ENCODE results near the gene PRPF38B.

GRCh38 chr1:108679586-108680213 lies 12.4 kb upstream of the PRPF38B start:
- TF ChIP-seq, protein P1, sequence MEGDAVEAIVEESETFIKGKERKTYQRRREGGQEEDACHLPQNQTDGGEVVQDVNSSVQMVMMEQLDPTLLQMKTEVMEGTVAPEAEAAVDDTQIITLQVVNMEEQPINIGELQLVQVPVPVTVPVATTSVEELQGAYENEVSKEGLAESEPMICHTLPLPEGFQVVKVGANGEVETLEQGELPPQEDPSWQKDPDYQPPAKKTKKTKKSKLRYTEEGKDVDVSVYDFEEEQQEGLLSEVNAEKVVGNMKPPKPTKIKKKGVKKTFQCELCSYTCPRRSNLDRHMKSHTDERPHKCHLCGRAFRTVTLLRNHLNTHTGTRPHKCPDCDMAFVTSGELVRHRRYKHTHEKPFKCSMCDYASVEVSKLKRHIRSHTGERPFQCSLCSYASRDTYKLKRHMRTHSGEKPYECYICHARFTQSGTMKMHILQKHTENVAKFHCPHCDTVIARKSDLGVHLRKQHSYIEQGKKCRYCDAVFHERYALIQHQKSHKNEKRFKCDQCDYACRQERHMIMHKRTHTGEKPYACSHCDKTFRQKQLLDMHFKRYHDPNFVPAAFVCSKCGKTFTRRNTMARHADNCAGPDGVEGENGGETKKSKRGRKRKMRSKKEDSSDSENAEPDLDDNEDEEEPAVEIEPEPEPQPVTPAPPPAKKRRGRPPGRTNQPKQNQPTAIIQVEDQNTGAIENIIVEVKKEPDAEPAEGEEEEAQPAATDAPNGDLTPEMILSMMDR (IDR thresholded peaks at IDR 0.05; ENCODE audit: low read depth, low read length, missing input control) = no peak
- TF ChIP-seq REST (IDR thresholded peaks at IDR 0.05) = no peak
- no peak for TF ChIP-seq EGR1 (IDR thresholded peaks at IDR 0.05; ENCODE audit: low read depth in 2 of 2)
- TF ChIP-seq TAF1 (conservative IDR thresholded peaks at IDR 0.05) = no peak
- TF ChIP-seq HNF4A (conservative IDR thresholded peaks at IDR 0.05) = no peak
- TF ChIP-seq SP1 (IDR thresholded peaks at IDR 0.05) = no peak
- TF ChIP-seq, protein P2, sequence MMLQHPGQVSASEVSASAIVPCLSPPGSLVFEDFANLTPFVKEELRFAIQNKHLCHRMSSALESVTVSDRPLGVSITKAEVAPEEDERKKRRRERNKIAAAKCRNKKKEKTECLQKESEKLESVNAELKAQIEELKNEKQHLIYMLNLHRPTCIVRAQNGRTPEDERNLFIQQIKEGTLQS (IDR thresholded peaks at IDR 0.05) = no peak
- TF ChIP-seq YY1 (IDR thresholded peaks at IDR 0.05) = no peak
- no peak for TF ChIP-seq RAD21 (IDR thresholded peaks at IDR 0.05)
- no peak for TF ChIP-seq GABPA (IDR thresholded peaks at IDR 0.05 in 1 of 2, conservative IDR thresholded peaks at IDR 0.05 in 1 of 2)
- TF ChIP-seq, protein P3, sequence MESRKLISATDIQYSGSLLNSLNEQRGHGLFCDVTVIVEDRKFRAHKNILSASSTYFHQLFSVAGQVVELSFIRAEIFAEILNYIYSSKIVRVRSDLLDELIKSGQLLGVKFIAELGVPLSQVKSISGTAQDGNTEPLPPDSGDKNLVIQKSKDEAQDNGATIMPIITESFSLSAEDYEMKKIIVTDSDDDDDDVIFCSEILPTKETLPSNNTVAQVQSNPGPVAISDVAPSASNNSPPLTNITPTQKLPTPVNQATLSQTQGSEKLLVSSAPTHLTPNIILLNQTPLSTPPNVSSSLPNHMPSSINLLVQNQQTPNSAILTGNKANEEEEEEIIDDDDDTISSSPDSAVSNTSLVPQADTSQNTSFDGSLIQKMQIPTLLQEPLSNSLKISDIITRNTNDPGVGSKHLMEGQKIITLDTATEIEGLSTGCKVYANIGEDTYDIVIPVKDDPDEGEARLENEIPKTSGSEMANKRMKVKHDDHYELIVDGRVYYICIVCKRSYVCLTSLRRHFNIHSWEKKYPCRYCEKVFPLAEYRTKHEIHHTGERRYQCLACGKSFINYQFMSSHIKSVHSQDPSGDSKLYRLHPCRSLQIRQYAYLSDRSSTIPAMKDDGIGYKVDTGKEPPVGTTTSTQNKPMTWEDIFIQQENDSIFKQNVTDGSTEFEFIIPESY (IDR thresholded peaks at IDR 0.05) = no peak
- no peak for TF ChIP-seq FOXA1 (IDR thresholded peaks at IDR 0.05)
- TF ChIP-seq MAX (IDR thresholded peaks at IDR 0.05) = no peak

Data from liver (tissue), 3 donors.